B cell (primary cell): Measurements from ENCODE around the gene TFAP2C. TPM values are rescaled to one million over a fixed set of nuclear protein-coding genes. Genes with fewer than 3 reads are reported as not detected.
A peak's percentile ranks its signal among the peaks of the same experiment; 100 is the strongest.

Experiments
- ATAC-seq: fragments of 200-7000 bp; cut with Tn5 transposase; one replicate; pipeline ENCODE4 v1.10.0; 2021; ENCODE audit warnings: low read depth, mild to moderate bottlenecking, moderate number of reproducible peaks, moderate library complexity
- CTCF ChIA-PET: fragments of 350-600 bp; sonication (Branson Sonifier 250); formaldehyde crosslinking; loops from one replicate; lab custom pipeline; 2021; ENCODE audit warnings: antibody characterized with exemption, inconsistent platforms; lab: Charles Lee
- POLR2A ChIA-PET: fragments of 350-600 bp; sonication (Branson Sonifier 250); formaldehyde crosslinking; loops from one replicate; lab custom pipeline; 2021; ENCODE audit warnings: antibody characterized with exemption; lab: Charles Lee
- DNase-seq: peaks from one replicate; pipeline ENCODE4 v3.0.0; 2013
- H2AFZ ChIP-seq: 2 replicates; pipeline ENCODE4 v1.6.1; 2012; ENCODE audit warnings: mild to moderate bottlenecking, low read depth, low read length; ENCODE audit not compliant: insufficient read depth, poor library complexity, severe bottlenecking
- H3K27ac ChIP-seq, 2 donors: 1 replicate in 1 of 2; 2 replicates in 1 of 2; pipeline ENCODE4 v1.5.1; 2012 to 2013; ENCODE audit warnings: low read length in 2 of 2, mild to moderate bottlenecking in 2 of 2, moderate library complexity in 1 of 2
- H3K27me3 ChIP-seq, 4 experiments: fragments of 200-600 bp in 1 of 4; sonication (generic) in 1 of 4; replicated peaks in 1 of 4; 1 replicate in 2 of 4; 2 replicates in 2 of 4; pipeline versions ENCODE4 v1.6.1 to v1.7.0; 2013 to 2016; ENCODE audit warnings: low read length in 3 of 4, mild to moderate bottlenecking in 2 of 4, mixed read lengths in 1 of 4, moderate library complexity in 1 of 4; ENCODE audit not compliant: insufficient read depth in 4 of 4, control insufficient read depth in 3 of 4; ENCODE audit errors: control extremely low read depth in 1 of 4
- H3K36me3 ChIP-seq, 2 experiments: replicated peaks in 1 of 2; 1 replicate in 1 of 2; 2 replicates in 1 of 2; pipeline versions ENCODE4 v1.6.1 to v1.7.1; 2013; ENCODE audit warnings: low read length in 1 of 2; ENCODE audit not compliant: insufficient read depth in 2 of 2, control insufficient read depth in 1 of 2; ENCODE audit errors: control extremely low read depth in 1 of 2, extremely low read depth in 1 of 2
- H3K4me1 ChIP-seq, 2 donors: fragments of 200-600 bp in 1 of 2; sonication (generic) in 1 of 2; 1 replicate in 1 of 2; 2 replicates in 1 of 2; pipeline versions ENCODE4 v1.5.1 to v1.6.1; 2013 to 2017; ENCODE audit warnings: low read length in 2 of 2; ENCODE audit not compliant: control insufficient read depth in 2 of 2, insufficient read depth in 2 of 2
- H3K4me2 ChIP-seq: replicated peaks from 2 replicates; pipeline ENCODE3; 2012; ENCODE audit warnings: mild to moderate bottlenecking, low read depth, low read length; ENCODE audit not compliant: poor library complexity, severe bottlenecking
- H3K4me3 ChIP-seq, 5 experiments: fragments of 200-600 bp in 1 of 5; sonication (generic) in 1 of 5; 1 replicate in 3 of 5; 2 replicates in 2 of 5; pipeline versions ENCODE4 v1.5.1 to v1.7.0; 2011 to 2016; ENCODE audit warnings: low read length in 4 of 5, mild to moderate bottlenecking in 4 of 5, low read depth in 2 of 5, control low read depth in 1 of 5, moderate library complexity in 1 of 5; ENCODE audit not compliant: insufficient read depth in 1 of 5; ENCODE audit errors: control extremely low read depth in 1 of 5, extremely low read depth in 1 of 5
- H3K79me2 ChIP-seq: fragments of 200-600 bp; sonication (generic); one replicate; pipeline ENCODE4 v1.6.0; 2016; ENCODE audit warnings: low read length; ENCODE audit not compliant: control insufficient read depth, insufficient read depth
- H3K9ac ChIP-seq: fragments of 200-600 bp; sonication (generic); 2 replicates; pipeline ENCODE4 v1.6.1; 2017; ENCODE audit warnings: mild to moderate bottlenecking, low read length, moderate library complexity
- H3K9me3 ChIP-seq, 3 donors: one replicate each; pipeline versions ENCODE4 v1.6.1 to v1.7.1; 2013; ENCODE audit warnings: low read length in 2 of 3; ENCODE audit not compliant: control insufficient read depth in 2 of 3, insufficient read depth in 1 of 3; ENCODE audit errors: control extremely low read depth in 1 of 3
- H4K20me1 ChIP-seq: 2 replicates; pipeline ENCODE4 v1.6.0; 2012; ENCODE audit warnings: mild to moderate bottlenecking, low read length; ENCODE audit not compliant: insufficient read depth, control insufficient read depth, poor library complexity, severe bottlenecking
- H3K27ac Mint-ChIP-seq: one replicate; pipeline ENCODE4 v1.8.0; 2021; ENCODE audit warnings: mixed read lengths
- H3K27me3 Mint-ChIP-seq: one replicate; pipeline ENCODE4 v1.8.0; 2021; ENCODE audit warnings: mixed read lengths
- H3K4me1 Mint-ChIP-seq: one replicate; pipeline ENCODE4 v1.8.0; 2021; ENCODE audit warnings: mixed read lengths
- H3K4me3 Mint-ChIP-seq: one replicate; pipeline ENCODE4 v1.8.0; 2021; ENCODE audit warnings: mixed read lengths
- H3K9me3 Mint-ChIP-seq: one replicate; pipeline ENCODE4 v1.8.0; 2022; ENCODE audit warnings: mixed read lengths; ENCODE audit not compliant: insufficient read depth
- EZH2 ChIP-seq: IDR thresholded peaks from 2 replicates; pipeline ENCODE4 v1.6.1; 2012; ENCODE audit warnings: borderline replicate concordance, low read depth, mild to moderate bottlenecking, moderate library complexity, low read length; ENCODE audit not compliant: insufficient read depth, poor library complexity, severe bottlenecking
- WGBS: methylation state at CpG from one replicate; pipeline ENCODE4 v1.1.5; 2013; ENCODE audit warnings: missing lambda C conversion rate; ENCODE audit not compliant: insufficient coverage; 5-methylcytosine and 5-hydroxymethylcytosine counted together
- intact Hi-C: fragments of 100-400 bp; cut with micrococcal nuclease; formaldehyde crosslinking; loops from one replicate; pipeline ENCODE4 v1.10.0; 2022
- polyA plus RNA-seq: library from polyadenylated mRNA; depleted of rRNA; stranded (reverse); fragments of >200 nt; gene quantifications from 2 replicates; pipeline ENCODE4 v1.2.3, GENCODE V29; 2012
- total RNA-seq, 2 donors: library from RNA; stranded (reverse); fragments of 120-200 nt in 1 of 2; gene quantifications; 1 replicate in 1 of 2; 2 replicates in 1 of 2; pipeline versions ENCODE4 v1.2.3 to v1.2.4, GENCODE V29; 2013 to 2022
- TF ChIP-seq, protein P1 (sequence below): fragments of 200-600 bp; IDR thresholded peaks from one replicate; pipeline ENCODE4 v1.8.0; 2022; ENCODE audit warnings: antibody characterized with exemption, mild to moderate bottlenecking

Gene TFAP2C
- total and polyA plus RNA-seq, 2 donors (not counting 1 experiment from before 2014, with no cell fraction given): not detected

DNA sequence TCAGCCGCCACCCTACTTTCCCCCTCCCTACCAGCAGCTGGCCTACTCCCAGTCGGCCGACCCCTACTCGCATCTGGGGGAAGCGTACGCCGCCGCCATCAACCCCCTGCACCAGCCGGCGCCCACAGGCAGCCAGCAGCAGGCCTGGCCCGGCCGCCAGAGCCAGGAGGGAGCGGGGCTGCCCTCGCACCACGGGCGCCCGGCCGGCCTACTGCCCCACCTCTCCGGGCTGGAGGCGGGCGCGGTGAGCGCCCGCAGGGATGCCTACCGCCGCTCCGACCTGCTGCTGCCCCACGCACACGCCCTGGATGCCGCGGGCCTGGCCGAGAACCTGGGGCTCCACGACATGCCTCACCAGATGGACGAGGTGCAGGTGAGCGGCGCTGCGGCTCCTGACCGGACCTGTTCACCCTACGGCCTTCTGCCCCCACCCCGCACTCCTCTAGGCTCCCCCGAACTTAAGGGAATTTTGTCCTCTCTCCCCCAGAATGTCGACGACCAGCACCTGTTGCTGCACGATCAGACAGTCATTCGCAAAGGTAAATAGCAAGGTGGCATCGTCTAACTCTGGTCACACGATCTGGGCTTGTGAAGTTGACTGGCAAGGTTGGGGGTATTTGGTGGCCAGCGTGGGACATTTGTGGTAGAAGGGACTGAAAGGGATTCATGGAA is 2.3 kb downstream of the TFAP2C start:
- H3K9ac ChIP-seq: no peak overlapping the region
- H3K9me3 Mint-ChIP-seq: no peaks in the 10 kb centered on the region
- no peaks in the 10 kb centered on the region for H3K36me3 ChIP-seq
- ATAC-seq: no peak
- H3K79me2 ChIP-seq: no peaks in the 10 kb centered on the region
- peak overlapping the region; percentile 5 for H3K4me3 Mint-ChIP-seq
- H3K4me1 ChIP-seq: peaks cover 18 to 22% of the 10 kb centered on the region in 2 donors
- H3K27ac Mint-ChIP-seq: no peak overlapping the region
- H3K4me2 ChIP-seq: no peak overlapping the region
- H3K4me3 ChIP-seq: no peak overlapping the region
- H3K27me3 Mint-ChIP-seq: peaks cover 46% of the 10 kb centered on the region
- H2AFZ ChIP-seq: no peak overlapping the region
- peaks cover 0 to 24% (median 0%) of the 10 kb centered on the region in 3 donors for H3K9me3 ChIP-seq
- DNase-seq: no peak
- H4K20me1 ChIP-seq: no peaks in the 10 kb centered on the region
- intact Hi-C loops: no loop called here
- no peak overlapping the region for H3K27ac ChIP-seq
- H3K27me3 ChIP-seq: peaks cover 0 to 52% (median 26%) of the 10 kb centered on the region in 4 experiments
- TF ChIP-seq, protein P1, sequence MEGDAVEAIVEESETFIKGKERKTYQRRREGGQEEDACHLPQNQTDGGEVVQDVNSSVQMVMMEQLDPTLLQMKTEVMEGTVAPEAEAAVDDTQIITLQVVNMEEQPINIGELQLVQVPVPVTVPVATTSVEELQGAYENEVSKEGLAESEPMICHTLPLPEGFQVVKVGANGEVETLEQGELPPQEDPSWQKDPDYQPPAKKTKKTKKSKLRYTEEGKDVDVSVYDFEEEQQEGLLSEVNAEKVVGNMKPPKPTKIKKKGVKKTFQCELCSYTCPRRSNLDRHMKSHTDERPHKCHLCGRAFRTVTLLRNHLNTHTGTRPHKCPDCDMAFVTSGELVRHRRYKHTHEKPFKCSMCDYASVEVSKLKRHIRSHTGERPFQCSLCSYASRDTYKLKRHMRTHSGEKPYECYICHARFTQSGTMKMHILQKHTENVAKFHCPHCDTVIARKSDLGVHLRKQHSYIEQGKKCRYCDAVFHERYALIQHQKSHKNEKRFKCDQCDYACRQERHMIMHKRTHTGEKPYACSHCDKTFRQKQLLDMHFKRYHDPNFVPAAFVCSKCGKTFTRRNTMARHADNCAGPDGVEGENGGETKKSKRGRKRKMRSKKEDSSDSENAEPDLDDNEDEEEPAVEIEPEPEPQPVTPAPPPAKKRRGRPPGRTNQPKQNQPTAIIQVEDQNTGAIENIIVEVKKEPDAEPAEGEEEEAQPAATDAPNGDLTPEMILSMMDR: no peak
- TF ChIP-seq EZH2: no peak
- H3K4me1 Mint-ChIP-seq: peaks cover 12% of the 10 kb centered on the region
- 14% methylated on average over 48 of the region's 48 CpGs for WGBS
- ChIA-PET CTCF (no interaction called here), POLR2A (no interaction called here)

DNA sequence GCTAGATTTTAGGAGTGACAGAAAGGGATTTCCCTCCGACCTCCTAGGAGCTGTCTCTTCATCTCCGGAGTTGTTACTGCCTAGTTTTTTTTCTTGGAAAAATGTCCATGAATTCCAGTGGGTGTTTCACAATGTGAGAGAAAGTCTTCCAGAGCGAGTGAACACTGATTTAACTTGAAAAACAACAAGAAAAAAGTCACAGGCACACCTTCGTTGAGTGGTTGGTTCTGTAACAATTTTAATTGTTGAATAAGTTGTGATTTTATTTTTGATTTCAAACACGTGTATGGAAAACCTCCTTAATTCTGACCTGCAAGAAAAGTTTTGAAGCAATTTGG is 2.9 kb downstream of the TFAP2C start:
- ChIA-PET POLR2A (no interaction called here), CTCF (no interaction called here)
- Histone ChIP-seq H3K27me3 (peaks cover 0 to 47% (median 24%) of the 10 kb centered on the region in 4 experiments), H4K20me1 (no peaks in the 10 kb centered on the region), H3K36me3 (no peaks in the 10 kb centered on the region), H3K79me2 (no peaks in the 10 kb centered on the region), H3K9me3 (peaks cover 0 to 20% (median 0%) of the 10 kb centered on the region in 3 donors), H3K4me3 (no peak overlapping the region), H3K9ac (no peak overlapping the region), H3K27ac (no peak overlapping the region), H3K4me2 (no peak overlapping the region), H3K4me1 (peaks cover 18 to 19% of the 10 kb centered on the region in 2 donors), H2AFZ (no peak overlapping the region)
- peaks cover 12% of the 10 kb centered on the region for H3K4me1 Mint-ChIP-seq
- no CpG with 5 or more reads among the region's 5 CpGs for WGBS
- no peaks in the 10 kb centered on the region for H3K9me3 Mint-ChIP-seq
- intact Hi-C loops: no loop called here
- ATAC-seq: no peak
- TF ChIP-seq, protein P1: no peak
- no peak for TF ChIP-seq EZH2
- peaks cover 46% of the 10 kb centered on the region for H3K27me3 Mint-ChIP-seq
- no peak overlapping the region for H3K27ac Mint-ChIP-seq
- H3K4me3 Mint-ChIP-seq: peak overlapping the region; percentile 5
- DNase-seq: no peak
